Sigmoid colon (tissue), 7 donors: ENCODE results near the gene TRAF7. TPM values are rescaled to one million over a fixed set of nuclear protein-coding genes. Genes with fewer than 3 reads are reported as not detected.

Experiments
- DNase-seq: peaks from one replicate; pipeline ENCODE4 v3.0.0-alpha.2; 2019
- H3K27ac ChIP-seq, 4 donors: fragments of 200-600 bp; sonication (generic); one replicate each; pipeline ENCODE4 v1.5.1; 2016 to 2019; ENCODE audit warnings: mild to moderate bottlenecking in 1 of 4
- H3K27me3 ChIP-seq, 3 donors: fragments of 200-600 bp; sonication (generic); one replicate each; pipeline ENCODE4 v1.5.1; 2019; ENCODE audit warnings: mild to moderate bottlenecking in 1 of 3
- H3K36me3 ChIP-seq, 4 donors: fragments of 200-600 bp; sonication (generic); one replicate each; pipeline ENCODE4 v1.5.1; 2016 to 2019
- H3K4me1 ChIP-seq, 4 donors: fragments of 200-600 bp; sonication (generic); one replicate each; pipeline ENCODE4 v1.5.1; 2017 to 2019
- H3K4me3 ChIP-seq, 4 donors: fragments of 200-600 bp; sonication (generic); one replicate each; pipeline ENCODE4 v1.5.1; 2017 to 2019; ENCODE audit warnings: mild to moderate bottlenecking in 2 of 4, moderate library complexity in 1 of 4
- H3K9me3 ChIP-seq, 4 donors: fragments of 200-600 bp in 3 of 4; sonication (generic) in 3 of 4; one replicate each; pipeline versions ENCODE4 v1.5.1 to v1.6.1; 2013 to 2019
- CTCF ChIP-seq, 4 experiments: fragments of 450-650 bp in 3 of 4; fragments of 200-600 bp in 1 of 4; IDR thresholded peaks; one replicate each; pipeline ENCODE4 v1.5.1; 2016 to 2019; ENCODE audit warnings: antibody characterized with exemption in 4 of 4, mild to moderate bottlenecking in 3 of 4, moderate library complexity in 2 of 4
- EP300 ChIP-seq, 4 donors: sonication (generic); formaldehyde crosslinking; IDR thresholded peaks; one replicate each; pipeline ENCODE4 v1.6.1; 2017; ENCODE audit warnings: antibody characterized with exemption in 4 of 4
- POLR2A ChIP-seq, 2 donors: fragments of 450-650 bp; IDR thresholded peaks; one replicate each; pipeline ENCODE4 v1.6.1; 2016; ENCODE audit warnings: antibody characterized with exemption in 2 of 2, mild to moderate bottlenecking in 2 of 2, moderate library complexity in 2 of 2
- POLR2AphosphoS5 ChIP-seq, 4 donors: sonication (generic); formaldehyde crosslinking; IDR thresholded peaks; one replicate each; pipeline ENCODE4 v1.6.1; 2017; ENCODE audit warnings: antibody characterized with exemption in 4 of 4
- WGBS, 2 donors: extraction: QIAGEN DNeasy Blood & Tissue Kit; methylation state at CpG; one replicate each; pipeline ENCODE4 v1.1.7; 2013; 5-methylcytosine and 5-hydroxymethylcytosine counted together
- intact Hi-C: fragments of 100-400 bp; cut with DNase I; formaldehyde crosslinking; loops from one replicate; pipeline ENCODE4 v1.15.1; 2023
- polyA plus RNA-seq, 3 donors: library from polyadenylated mRNA; stranded (reverse); fragments of 200-250 nt; gene quantifications; one replicate each; pipeline ENCODE4 v1.2.3, GENCODE V29; 2013
- total RNA-seq, 4 donors: library from RNA; depleted of rRNA; stranded (reverse); fragments of >200 nt; gene quantifications; one replicate each; pipeline ENCODE4 v1.1.0, GENCODE V29; 2016
- donor health status: healthy with polysubstance abuse.
- donor health status: Bipolar disorder and iron deficiency.
- donor health status: healthy.

The TRAF7 gene
- total and polyA plus RNA-seq, 7 donors = 30.3 to 65.1 (median 45.0) TPM

DNA sequence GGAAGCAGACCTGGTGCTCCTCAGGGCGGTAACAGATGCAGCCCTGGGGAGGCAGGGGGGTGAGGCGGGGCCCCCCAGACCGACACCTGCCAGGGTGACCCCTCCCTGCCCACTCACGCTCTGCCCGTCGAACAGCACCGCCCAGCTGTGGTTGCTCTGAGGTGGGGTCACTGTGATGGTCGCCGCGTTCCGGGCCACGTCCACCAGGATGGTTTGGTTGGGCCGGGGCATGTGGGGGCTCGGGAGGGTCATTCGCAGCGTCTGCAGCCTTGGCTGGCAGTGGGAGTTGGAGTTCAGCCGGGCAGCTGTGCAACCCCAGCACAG is 54.4 kb downstream of the TRAF7 start:
- Histone ChIP-seq H3K27me3 (no peaks in the 10 kb centered on the region), H3K9me3 (no peaks in the 10 kb centered on the region), H3K36me3 (peaks cover 13 to 39% (median 25%) of the 10 kb centered on the region in 4 donors), H3K4me1 (peaks cover 0 to 40% (median 37%) of the 10 kb centered on the region in 4 donors), H3K4me3 (no peak overlapping the region), H3K27ac (no peak overlapping the region)
- TF ChIP-seq POLR2AphosphoS5 (IDR thresholded peaks at IDR 0.05) (no peak), CTCF (IDR thresholded peaks at IDR 0.05) (no peak)
- DNase-seq = no peak
- 91 to 94% methylated on average over 17 of the region's 17 CpGs for WGBS, 2 donors
- intact Hi-C loops = no loop called here

DNA sequence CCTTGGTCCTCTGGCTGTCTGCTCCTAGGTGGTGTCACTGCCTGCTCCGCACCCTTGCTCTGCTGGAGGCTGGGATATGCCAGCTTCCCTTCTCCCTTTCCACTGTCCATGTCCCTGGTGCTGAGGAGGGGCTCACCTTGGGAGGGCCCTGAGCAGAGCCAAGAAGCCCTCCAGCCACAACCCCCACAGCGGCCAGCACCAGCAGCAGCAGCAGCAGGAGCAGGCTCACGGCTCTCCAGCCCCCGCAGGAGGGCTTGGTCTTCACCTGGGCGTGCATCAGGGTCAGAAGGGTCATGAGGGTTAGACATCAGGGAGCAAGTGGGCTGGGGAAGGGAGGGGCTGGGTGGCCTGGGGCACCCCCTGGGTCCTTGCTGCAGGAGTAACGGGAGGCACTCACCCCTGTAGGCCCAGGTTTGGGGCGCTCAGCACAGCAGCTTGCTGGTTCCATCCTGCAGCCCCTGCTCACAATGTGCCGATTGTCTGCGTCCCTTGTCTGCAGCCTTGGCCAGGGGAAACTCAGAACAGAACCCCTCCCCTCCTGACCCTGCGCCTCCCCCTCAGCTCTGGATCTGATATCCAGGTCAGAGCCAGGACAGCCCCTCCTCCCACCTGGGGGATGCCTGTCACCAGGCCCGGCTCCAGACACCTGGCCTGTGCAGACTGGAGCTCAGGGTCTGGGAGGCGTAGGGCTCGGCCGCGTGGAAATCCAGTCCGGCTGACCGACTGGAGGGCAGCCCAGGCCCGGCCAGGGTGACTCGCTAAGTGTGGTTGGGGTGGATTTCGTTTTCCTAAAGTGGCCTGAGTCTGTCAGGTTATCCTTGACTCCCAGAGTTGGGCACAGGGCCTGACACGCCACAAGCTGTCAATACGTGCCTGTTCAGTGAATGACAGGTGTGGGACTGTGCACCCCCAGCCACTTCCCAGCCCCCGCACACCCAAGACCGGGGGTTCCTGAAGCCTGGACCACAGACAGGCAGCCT is 55.1 kb downstream of the TRAF7 start, which contains the start of gene BRICD5:
TSS of gene BRICD5 (minus strand) at position 478 of the 980 bp plus-strand sequence. CDS start at position 448, 30 bp downstream.
- DNase-seq = no peak
- TF ChIP-seq POLR2A (IDR thresholded peaks at IDR 0.05) (no peak), POLR2AphosphoS5 (IDR thresholded peaks at IDR 0.05) (no peak), CTCF (IDR thresholded peaks at IDR 0.05) (no peak), EP300 (IDR thresholded peaks at IDR 0.05) (no peak)
- Histone ChIP-seq H3K27ac (no peak within 1 kb of the TSS), H3K4me1 (peaks cover 0 to 39% (median 37%) of the 10 kb centered on the region in 4 donors), H3K4me3 (no peak within 1 kb of the TSS), H3K9me3 (no peaks in the 10 kb centered on the region), H3K36me3 (peaks cover 13 to 39% (median 25%) of the 10 kb centered on the region in 4 donors), H3K27me3 (no peaks in the 10 kb centered on the region)
- 79 to 83% methylated on average over 24 of the region's 24 CpGs for whole genome bisulfite sequencing, 2 donors
- intact Hi-C loops = no loop called here

GRCh38 chr16:2211923-2212347 is 56.4 kb downstream of the TRAF7 start:
- TF ChIP-seq POLR2A (IDR thresholded peaks at IDR 0.05) = no peak
- TF ChIP-seq EP300 (IDR thresholded peaks at IDR 0.05) = no peak
- no peak for TF ChIP-seq CTCF (IDR thresholded peaks at IDR 0.05)
- TF ChIP-seq POLR2AphosphoS5 (IDR thresholded peaks at IDR 0.05) = no peak
- Histone ChIP-seq H3K4me3 (no peak overlapping the region), H3K4me1 (peaks cover 0 to 27% (median 25%) of the 10 kb centered on the region in 4 donors), H3K27me3 (no peaks in the 10 kb centered on the region), H3K36me3 (peaks cover 13 to 35% (median 25%) of the 10 kb centered on the region in 4 donors), H3K9me3 (no peaks in the 10 kb centered on the region), H3K27ac (no peak overlapping the region)
- no peak for DNase-seq
- 73 to 88% methylated on average over 11 of the region's 11 CpGs for WGBS, 2 donors
- intact Hi-C loops = no loop called here

- Histone ChIP-seq H3K27me3 (no peaks in the 10 kb centered on the region), H3K27ac (no peak overlapping the region), H3K36me3 (peaks cover 10 to 29% (median 21%) of the 10 kb centered on the region in 4 donors), H3K4me1 (peaks cover 0 to 26% (median 24%) of the 10 kb centered on the region in 4 donors), H3K4me3 (peak overlapping the region in 1 of 4 donors; percentile 80), H3K9me3 (no peaks in the 10 kb centered on the region)
- DNase-seq = no peak
- WGBS, 2 donors = 41 to 78% methylated on average over 19 of the region's 19 CpGs
- intact Hi-C loops = no loop called here
- TF ChIP-seq POLR2A (IDR thresholded peaks at IDR 0.05) (no peak), CTCF (IDR thresholded peaks at IDR 0.05) (no peak), EP300 (IDR thresholded peaks at IDR 0.05) (no peak), POLR2AphosphoS5 (IDR thresholded peaks at IDR 0.05) (no peak)
Measured at GRCh38 chr16:2212362-2213324, 57.1 kb downstream of the TRAF7 start.
